BLaER1 (cell line): ENCODE measurements around the gene SMYD3.
"Not testable (repeated sequence)": the region's sequence is repeated elsewhere in the genome, so short reads cannot be mapped to it uniquely, and the experiment has no call there.

Source experiments
- H3K27ac ChIP-seq: shearing (Covaris generic); formaldehyde crosslinking; 2 replicates; pipeline ENCODE4 v1.8.1; 2022
- H3K27me3 ChIP-seq: shearing (Covaris generic); formaldehyde crosslinking; 2 replicates; pipeline ENCODE4 v1.8.1; 2022
- H3K36me3 ChIP-seq: shearing (Covaris generic); formaldehyde crosslinking; 2 replicates; pipeline ENCODE4 v1.8.1; 2022
- H3K4me1 ChIP-seq: shearing (Covaris generic); formaldehyde crosslinking; 2 replicates; pipeline ENCODE4 v1.8.1; 2022
- H3K4me2 ChIP-seq: shearing (Covaris generic); formaldehyde crosslinking; 2 replicates; pipeline ENCODE4 v1.8.1; 2022
- H3K4me3 ChIP-seq: shearing (Covaris generic); formaldehyde crosslinking; 2 replicates; pipeline ENCODE4 v1.8.1; 2022
- H3K9ac ChIP-seq: shearing (Covaris generic); formaldehyde crosslinking; 2 replicates; pipeline ENCODE4 v1.8.1; 2022
- H3K9me3 ChIP-seq: shearing (Covaris generic); formaldehyde crosslinking; 2 replicates; pipeline ENCODE4 v1.8.1; 2022
- H4K20me1 ChIP-seq: shearing (Covaris generic); formaldehyde crosslinking; 2 replicates; pipeline ENCODE4 v1.8.1; 2022
- Cebpa-rat ChIP-seq: shearing (Covaris generic); IDR thresholded peaks from 2 replicates; pipeline ENCODE4 v1.8.1; 2022

The SMYD3 gene

GRCh38 chr1:246081856-246082668, 425.0 kb downstream of the SMYD3 start:
- peaks cover 27% of the 10 kb centered on the region for H3K9me3 ChIP-seq
- no peak overlapping the region for H3K4me3 ChIP-seq
- H3K27ac ChIP-seq = no peak overlapping the region
- no peak overlapping the region for H3K9ac ChIP-seq
- no peaks in the 10 kb centered on the region for H3K4me1 ChIP-seq
- no peaks in the 10 kb centered on the region for H4K20me1 ChIP-seq
- H3K36me3 ChIP-seq = peaks cover 14% of the 10 kb centered on the region; the same call in 1 of the 2 replicates
- no peaks in the 10 kb centered on the region for H3K27me3 ChIP-seq
- TF ChIP-seq Cebpa-rat = no peak
- H3K4me2 ChIP-seq = no peak overlapping the region

GRCh38 chr1:246081138-246081702, 425.9 kb downstream of the SMYD3 start:
- no peak overlapping the region for H3K4me2 ChIP-seq
- no peak overlapping the region for H3K9ac ChIP-seq
- H3K36me3 ChIP-seq = peaks cover 14% of the 10 kb centered on the region; the same call in 1 of the 2 replicates
- H3K4me3 ChIP-seq = no peak overlapping the region
- no peaks in the 10 kb centered on the region for H3K4me1 ChIP-seq
- H3K27me3 ChIP-seq = no peaks in the 10 kb centered on the region
- no peak overlapping the region for H3K27ac ChIP-seq
- H4K20me1 ChIP-seq = no peaks in the 10 kb centered on the region
- H3K9me3 ChIP-seq = peaks cover 27% of the 10 kb centered on the region
- no peak for TF ChIP-seq Cebpa-rat

GRCh38 chr1:246080031-246080430, 427.0 kb downstream of the SMYD3 start:
- no peak overlapping the region for H3K9ac ChIP-seq
- peaks cover 27% of the 10 kb centered on the region for H3K9me3 ChIP-seq
- no peak overlapping the region for H3K4me3 ChIP-seq
- H4K20me1 ChIP-seq = no peaks in the 10 kb centered on the region
- H3K4me2 ChIP-seq = no peak overlapping the region
- no peak overlapping the region for H3K27ac ChIP-seq
- no peaks in the 10 kb centered on the region for H3K27me3 ChIP-seq
- TF ChIP-seq Cebpa-rat = no peak
- H3K4me1 ChIP-seq = no peaks in the 10 kb centered on the region
- H3K36me3 ChIP-seq = peaks cover 14% of the 10 kb centered on the region; the same call in 1 of the 2 replicates

GRCh38 chr1:246078888-246079252, 428.2 kb downstream of the SMYD3 start:
- Histone ChIP-seq H4K20me1 (no peaks in the 10 kb centered on the region), H3K27me3 (no peaks in the 10 kb centered on the region), H3K9me3 (peaks cover 23% of the 10 kb centered on the region), H3K4me3 (no peak overlapping the region), H3K4me2 (no peak overlapping the region), H3K36me3 (peaks cover 14% of the 10 kb centered on the region; the same call in 1 of the 2 replicates), H3K4me1 (no peaks in the 10 kb centered on the region), H3K27ac (no peak overlapping the region), H3K9ac (no peak overlapping the region)
- TF ChIP-seq Cebpa-rat = no peak

GRCh38 chr1:246078126-246078887, 428.8 kb downstream of the SMYD3 start:
- Histone ChIP-seq H3K4me2 (no peak overlapping the region), H3K9ac (no peak overlapping the region), H3K4me3 (no peak overlapping the region), H4K20me1 (no peaks in the 10 kb centered on the region), H3K27me3 (no peaks in the 10 kb centered on the region), H3K4me1 (no peaks in the 10 kb centered on the region), H3K27ac (no peak overlapping the region), H3K36me3 (peaks cover 14% of the 10 kb centered on the region; the same call in 1 of the 2 replicates), H3K9me3 (peaks cover 19% of the 10 kb centered on the region)
- no peak for TF ChIP-seq Cebpa-rat

- H3K4me1 ChIP-seq = no peaks in the 10 kb centered on the region
- no peak overlapping the region for H3K4me2 ChIP-seq
- H4K20me1 ChIP-seq = no peaks in the 10 kb centered on the region
- TF ChIP-seq Cebpa-rat = no peak
- no peak overlapping the region for H3K27ac ChIP-seq
- H3K36me3 ChIP-seq = peaks cover 14% of the 10 kb centered on the region; the same call in 1 of the 2 replicates
- no peak overlapping the region for H3K4me3 ChIP-seq
- H3K9ac ChIP-seq = no peak overlapping the region
- peaks cover 12% of the 10 kb centered on the region for H3K9me3 ChIP-seq
- H3K27me3 ChIP-seq = no peaks in the 10 kb centered on the region
Observed at GRCh38 chr1:246077476-246077875, 429.6 kb downstream of the SMYD3 start.

- Histone ChIP-seq H4K20me1 (no peaks in the 10 kb centered on the region), H3K27ac (no peak overlapping the region), H3K4me2 (no peak overlapping the region), H3K4me3 (no peak overlapping the region), H3K9ac (no peak overlapping the region), H3K4me1 (peaks cover 17% of the 10 kb centered on the region), H3K36me3 (no peaks in the 10 kb centered on the region), H3K9me3 (no peaks in the 10 kb centered on the region), H3K27me3 (no peaks in the 10 kb centered on the region)
- no peak for TF ChIP-seq Cebpa-rat
Observed at GRCh38 chr1:246074421-246074820, 432.7 kb downstream of the SMYD3 start.

- H3K4me2 ChIP-seq = no peak overlapping the region
- no peak overlapping the region for H3K27ac ChIP-seq
- no peak overlapping the region for H3K4me3 ChIP-seq
- no peaks in the 10 kb centered on the region for H4K20me1 ChIP-seq
- H3K27me3 ChIP-seq = no peaks in the 10 kb centered on the region
- TF ChIP-seq Cebpa-rat = no peak
- H3K9me3 ChIP-seq = no peaks in the 10 kb centered on the region
- H3K9ac ChIP-seq = no peak overlapping the region
- H3K36me3 ChIP-seq = no peaks in the 10 kb centered on the region
- peaks cover 36% of the 10 kb centered on the region for H3K4me1 ChIP-seq
Observed at GRCh38 chr1:246072456-246072955, 434.6 kb downstream of the SMYD3 start.

GRCh38 chr1:246071981-246072380, 435.1 kb downstream of the SMYD3 start:
- H3K27ac ChIP-seq, H3K27me3 ChIP-seq, H3K9me3 ChIP-seq, H3K4me2 ChIP-seq, H3K36me3 ChIP-seq, H4K20me1 ChIP-seq, H3K9ac ChIP-seq, H3K4me3 ChIP-seq: not testable (repeated sequence)
- peaks cover 42% of the 10 kb centered on the region for H3K4me1 ChIP-seq

- not testable (repeated sequence) for H3K27ac ChIP-seq, H3K27me3 ChIP-seq, H3K9me3 ChIP-seq, H3K9ac ChIP-seq, H3K4me3 ChIP-seq, H3K4me2 ChIP-seq, H4K20me1 ChIP-seq, H3K36me3 ChIP-seq
- peaks cover 46% of the 10 kb centered on the region for H3K4me1 ChIP-seq
Observed at GRCh38 chr1:246071561-246071960, 435.5 kb downstream of the SMYD3 start.
